Stomach (tissue), 9 donors: ENCODE measurements around the gene CHCHD6. TPM values are rescaled to one million over a fixed set of nuclear protein-coding genes. Genes with fewer than 3 reads are reported as not detected.

Experiments used
- DNase-seq, 2 donors: peaks; one replicate each; pipeline versions ENCODE4 v3.0.0 to v3.0.0-alpha.2; 2013 to 2019
- H3K27ac ChIP-seq, 5 donors: fragments of 200-600 bp in 4 of 5; sonication (generic) in 4 of 5; one replicate each; pipeline ENCODE4 v1.5.1; 2013 to 2019; ENCODE audit warnings: mild to moderate bottlenecking in 1 of 5, moderate library complexity in 1 of 5
- H3K27me3 ChIP-seq, 3 donors: fragments of 200-600 bp; sonication (generic); one replicate each; pipeline ENCODE4 v1.5.1; 2017 to 2019; ENCODE audit warnings: mixed run types in 1 of 3
- H3K36me3 ChIP-seq, 4 donors: fragments of 200-600 bp; sonication (generic); 1 replicate in 3 of 4; 2 replicates in 1 of 4; pipeline ENCODE4 v1.5.1; 2016 to 2019
- H3K4me1 ChIP-seq, 4 donors: fragments of 200-600 bp; sonication (generic); one replicate each; pipeline ENCODE4 v1.5.1; 2016 to 2019
- H3K4me3 ChIP-seq, 4 donors: fragments of 200-600 bp; sonication (generic) in 3 of 4; one replicate each; pipeline ENCODE4 v1.5.1; 2016 to 2019; ENCODE audit warnings: mild to moderate bottlenecking in 1 of 4
- H3K9me3 ChIP-seq, 4 donors: fragments of 200-600 bp; sonication (generic); one replicate each; pipeline ENCODE4 v1.5.1; 2016 to 2019
- CTCF ChIP-seq, 7 experiments: fragments of 450-650 bp in 4 of 7; fragments of 200-600 bp in 3 of 7; sonication (generic) in 3 of 7; IDR thresholded peaks; one replicate each; pipeline ENCODE4 v1.5.1; 2016 to 2019; ENCODE audit warnings: antibody characterized with exemption in 7 of 7, control low read depth in 2 of 7, mild to moderate bottlenecking in 1 of 7
- EP300 ChIP-seq: sonication (generic); formaldehyde crosslinking; IDR thresholded peaks from one replicate; pipeline ENCODE4 v1.6.1; 2017; ENCODE audit warnings: antibody characterized with exemption
- POLR2A ChIP-seq, 4 donors: fragments of 450-650 bp; IDR thresholded peaks; one replicate each; pipeline ENCODE4 v1.6.1; 2016; ENCODE audit warnings: antibody characterized with exemption in 4 of 4, control low read depth in 2 of 4, mild to moderate bottlenecking in 1 of 4, moderate library complexity in 1 of 4
- POLR2AphosphoS5 ChIP-seq, 3 donors: sonication (generic); formaldehyde crosslinking; IDR thresholded peaks; one replicate each; pipeline ENCODE4 v1.6.1; 2016; ENCODE audit warnings: antibody characterized with exemption in 3 of 3
- WGBS, 5 donors: extraction: QIAGEN DNeasy Blood & Tissue Kit in 3 of 5; methylation state at CpG; one replicate each; pipeline versions ENCODE4 v1.1.5 to v1.1.7; 2013 to 2018; 5-methylcytosine and 5-hydroxymethylcytosine counted together
- intact Hi-C: fragments of 100-400 bp; cut with DNase I; formaldehyde crosslinking; loops from one replicate; pipeline ENCODE4 v1.15.1; 2023; ENCODE audit warnings: low total_unique reads
- polyA plus RNA-seq, 3 donors: library from polyadenylated mRNA; stranded (reverse); fragments of 200-250 nt; gene quantifications; one replicate each; pipeline ENCODE4 v1.2.3, GENCODE V29; 2013
- total RNA-seq, 5 donors: library from RNA; depleted of rRNA; stranded (reverse); fragments of >200 nt; gene quantifications; one replicate each; pipeline versions ENCODE4 v1.1.0 to v1.2.3, GENCODE V29; 2014 to 2016
- donor health status: healthy with polysubstance abuse.
- donor health status: Bipolar disorder and iron deficiency.
- donor health status: healthy.

CHCHD6 gene
- total and polyA plus RNA-seq, 8 donors: 4.0 to 40.8 (median 11.9) TPM; not detected in 1

- DNase-seq: no peak
- intact Hi-C loops: no loop called here
- Histone ChIP-seq H3K27ac (no peak overlapping the region), H3K4me3 (no peak overlapping the region), H3K36me3 (no peaks in the 10 kb centered on the region), H3K4me1 (peaks cover 0 to 27% (median 12%) of the 10 kb centered on the region in 4 donors), H3K9me3 (peaks cover 0 to 5% (median 0%) of the 10 kb centered on the region in 4 donors), H3K27me3 (peaks cover 0 to 39% (median 20%) of the 10 kb centered on the region in 3 donors)
- TF ChIP-seq CTCF (IDR thresholded peaks at IDR 0.05) (no peak), POLR2A (IDR thresholded peaks at IDR 0.05) (no peak), POLR2AphosphoS5 (IDR thresholded peaks at IDR 0.05) (no peak), EP300 (no peak)
- 69 to 90% (median 78%) methylated on average over 8 of the region's 8 CpGs for WGBS, 5 donors
These were observed 47.5 kb upstream of the CHCHD6 start for GRCh38 chr3:126656371-126657134.

GRCh38 chr3:126657901-126658300, 46.1 kb upstream of the CHCHD6 start:
- peaks cover 0 to 53% (median 20%) of the 10 kb centered on the region in 3 donors for H3K27me3 ChIP-seq
- no peak overlapping the region for H3K4me3 ChIP-seq
- H3K36me3 ChIP-seq: no peaks in the 10 kb centered on the region
- no peak overlapping the region for H3K27ac ChIP-seq
- intact Hi-C loops: no loop called here
- 71 to 92% (median 88%) methylated on average over 2 of the region's 2 CpGs for WGBS, 5 donors
- no peak for TF ChIP-seq POLR2A (IDR thresholded peaks at IDR 0.05)
- no peak for TF ChIP-seq EP300
- TF ChIP-seq CTCF (IDR thresholded peaks at IDR 0.05): no peak
- no peak for TF ChIP-seq POLR2AphosphoS5 (IDR thresholded peaks at IDR 0.05)
- H3K4me1 ChIP-seq: peaks cover 0 to 22% (median 12%) of the 10 kb centered on the region in 4 donors
- peaks cover 0 to 5% (median 0%) of the 10 kb centered on the region in 4 donors for H3K9me3 ChIP-seq
- DNase-seq: no peak

- Histone ChIP-seq H3K4me3 (no peak overlapping the region), H3K4me1 (peaks cover 0 to 16% (median 10%) of the 10 kb centered on the region in 4 donors), H3K27ac (no peak overlapping the region), H3K9me3 (peaks cover 0 to 5% (median 0%) of the 10 kb centered on the region in 4 donors), H3K36me3 (no peaks in the 10 kb centered on the region), H3K27me3 (peaks cover 0 to 56% (median 20%) of the 10 kb centered on the region in 3 donors)
- no peak for DNase-seq
- WGBS, 5 donors: 88 to 97% (median 93%) methylated on average over 3 of the region's 3 CpGs
- TF ChIP-seq CTCF (IDR thresholded peaks at IDR 0.05): no peak
- no peak for TF ChIP-seq POLR2AphosphoS5 (IDR thresholded peaks at IDR 0.05)
- TF ChIP-seq POLR2A (IDR thresholded peaks at IDR 0.05): no peak
- TF ChIP-seq EP300: no peak
- intact Hi-C loops: no loop called here
These were observed 45.5 kb upstream of the CHCHD6 start for GRCh38 chr3:126658584-126658983.

- no peak for DNase-seq
- H3K9me3 ChIP-seq: peaks cover 0 to 5% (median 0%) of the 10 kb centered on the region in 4 donors
- peaks cover 0 to 5% (median 3%) of the 10 kb centered on the region in 4 donors for H3K4me1 ChIP-seq
- H3K27me3 ChIP-seq: peaks cover 0 to 56% (median 20%) of the 10 kb centered on the region in 3 donors
- no peak overlapping the region for H3K4me3 ChIP-seq
- H3K36me3 ChIP-seq: no peaks in the 10 kb centered on the region
- H3K27ac ChIP-seq: no peak overlapping the region
- TF ChIP-seq POLR2A (IDR thresholded peaks at IDR 0.05): no peak
- TF ChIP-seq EP300: no peak
- TF ChIP-seq POLR2AphosphoS5 (IDR thresholded peaks at IDR 0.05): no peak
- no peak for TF ChIP-seq CTCF (IDR thresholded peaks at IDR 0.05)
- intact Hi-C loops: no loop called here
- 36 to 47% (median 43%) methylated on average over 15 to 19 of the region's 19 CpGs for WGBS, 5 donors
These were observed 43.8 kb upstream of the CHCHD6 start for GRCh38 chr3:126659915-126660886.
